ENCODE data around the gene ZNF722. TPM values are rescaled to one million over a fixed set of nuclear protein-coding genes. Genes with fewer than 3 reads are reported as not detected.

ZNF722 gene
- total RNA-seq, 1 experiment from 2014 or later, result not detected

GRCh38 chr7:64037095-64037494, 38.4 kb downstream of the ZNF722 start:
- H3K14ac ChIP-seq (ENCODE audit: insufficient read depth, low read length), result no peak overlapping the region
- no peaks in the 10 kb centered on the region for H3K79me2 ChIP-seq (ENCODE audit: insufficient read depth, low read length)
- H3K23me2 ChIP-seq (ENCODE audit: insufficient read length, low read depth, low read length, poor library complexity, severe bottlenecking), result no peaks in the 10 kb centered on the region
- Mint-ChIP-seq H3K27me3 (ENCODE audit: low read depth) (peaks cover 4% of the 10 kb centered on the region; the same call in 1 of the 2 replicates), H3K4me3 (peak overlapping the region in 1 of 2 experiments; percentile 7; a peak in 1 of 5 replicates), H3K9me3 (peaks cover 90 to 91% of the 10 kb centered on the region in 2 experiments), H3K4me1 (no peaks in the 10 kb centered on the region), H3K27ac (no peak overlapping the region), H3K36me3 (ENCODE audit: insufficient read depth in 1 of 3, low read depth in 3 of 3) (peaks cover 12 to 19% (median 14%) of the 10 kb centered on the region in 3 experiments; a peak in 6 of 7 replicates)
- H4K5ac ChIP-seq (ENCODE audit: insufficient read length, low read depth, low read length), result no peak overlapping the region
- H3K4me2 ChIP-seq (ENCODE audit: insufficient read depth, insufficient read length, low read length), result no peak overlapping the region
- no peak overlapping the region for H2AK5ac ChIP-seq (ENCODE audit: insufficient read length, low read length)
- no CpG with 5 or more reads among the region's 21 CpGs for WGBS (ENCODE audit: extremely low coverage, insufficient read length, low lambda C conversion rate)
- no peak overlapping the region for H2AFZ ChIP-seq (ENCODE audit: low read length)
- H2BK120ac ChIP-seq (ENCODE audit: low read depth, low read length, poor library complexity, severe bottlenecking), result no peak overlapping the region
- TF ChIP-seq CTCF (conservative IDR thresholded peaks at IDR 0.05), result no peak
- H3K18ac ChIP-seq (ENCODE audit: insufficient read length, low read depth, low read length), result no peak overlapping the region
- no peak overlapping the region for H4K8ac ChIP-seq (replicated peaks; ENCODE audit: insufficient read length, low read depth, low read length)
- no peak overlapping the region for H3K56ac ChIP-seq (ENCODE audit: insufficient read length, low read depth, low read length)
- no peak overlapping the region for H2BK20ac ChIP-seq (ENCODE audit: low read depth, low read length, poor library complexity, severe bottlenecking)
- H2BK5ac ChIP-seq (ENCODE audit: insufficient read length, low read length), result no peak overlapping the region
- no peaks in the 10 kb centered on the region for H3K4me1 ChIP-seq (ENCODE audit: insufficient read depth, low read length)
- H3K4ac ChIP-seq (ENCODE audit: low read depth, low read length), result no peak overlapping the region
- peaks cover 82% of the 10 kb centered on the region for H3K9me3 ChIP-seq (ENCODE audit: control insufficient read depth, low read depth, low read length)
- no peak overlapping the region for H2BK12ac ChIP-seq (ENCODE audit: insufficient read length, low read depth, low read length)
- no peak overlapping the region for H2BK15ac ChIP-seq (ENCODE audit: low read depth, low read length)
- H3K23ac ChIP-seq (ENCODE audit: insufficient read length, low read depth, low read length), result no peak overlapping the region
- no peak overlapping the region for H3K9ac ChIP-seq (ENCODE audit: extremely low read depth, insufficient read length, low read length)
- no peak overlapping the region for H4K91ac ChIP-seq (ENCODE audit: insufficient read length, low read depth, low read length)
- no peak overlapping the region for H3T11ph ChIP-seq (ENCODE audit: low read length)
- DNase-seq, result no peak
- H3K27me3 ChIP-seq (ENCODE audit: insufficient read depth, low read length), result no peaks in the 10 kb centered on the region
- H3K79me1 ChIP-seq (ENCODE audit: insufficient read depth, low read depth, low read length, poor library complexity, severe bottlenecking), result no peaks in the 10 kb centered on the region
- no peaks in the 10 kb centered on the region for H4K20me1 ChIP-seq (ENCODE audit: control insufficient read depth, insufficient read depth, insufficient read length)
- H3K27ac ChIP-seq (ENCODE audit: insufficient read length, low read depth, low read length), result no peak overlapping the region

All from H9 (cell line).